ENCODE data around the gene DDX31.

The DDX31 gene

DNA sequence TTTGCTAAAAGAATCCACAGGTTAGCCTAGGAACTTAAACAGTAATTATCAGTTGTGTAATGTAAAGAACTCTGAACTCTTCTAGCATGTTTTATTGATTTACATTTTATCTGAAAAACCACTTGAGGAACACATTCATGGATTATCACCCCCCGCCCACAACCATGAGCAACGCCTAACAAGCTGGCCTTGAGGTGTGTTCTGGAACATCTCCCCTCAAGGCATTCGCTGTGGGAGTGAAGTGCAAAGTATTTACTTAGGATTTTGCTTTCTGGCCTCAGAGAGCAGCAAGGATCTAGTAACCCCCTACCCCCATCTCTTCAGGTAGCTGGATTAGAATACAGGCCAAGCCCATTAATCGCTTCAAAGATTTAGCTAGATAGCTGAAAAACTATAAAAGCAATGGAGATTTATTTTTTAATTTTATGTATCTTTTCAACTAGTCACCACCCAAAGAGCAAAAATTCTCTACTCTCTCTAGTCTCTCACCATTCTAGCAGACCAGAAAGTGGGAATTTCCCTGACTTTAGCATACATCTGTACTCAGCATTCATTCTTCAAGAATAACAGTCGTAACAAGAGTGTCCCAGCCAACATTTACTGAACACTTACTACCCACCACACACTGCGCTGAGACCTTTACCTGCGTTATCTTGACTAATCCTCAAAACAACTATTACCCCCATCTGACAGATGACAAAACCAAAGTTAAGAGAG, 37.2 kb downstream of the DDX31 start:
- DNase-seq: no peak

DNA sequence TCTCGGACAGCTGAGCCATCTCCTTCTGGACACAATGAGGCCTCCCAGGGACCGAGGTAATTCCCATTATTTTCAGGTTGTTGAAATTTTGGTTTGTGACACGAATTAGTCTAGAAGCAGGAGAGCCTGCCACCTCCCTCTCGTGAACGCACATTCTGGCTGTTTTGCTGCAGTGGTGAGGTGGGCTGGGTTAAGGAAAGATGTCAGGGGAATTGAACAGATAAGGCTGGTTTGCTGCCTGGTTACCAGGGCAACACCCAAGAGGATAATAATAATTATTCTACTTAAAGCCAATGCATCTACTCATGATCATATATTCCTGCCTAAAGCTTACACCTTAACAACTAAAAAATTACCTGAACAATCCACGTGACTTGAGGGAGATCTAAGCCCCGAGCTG, 38.1 kb downstream of the DDX31 start:
- no peak for DNase-seq

DNA sequence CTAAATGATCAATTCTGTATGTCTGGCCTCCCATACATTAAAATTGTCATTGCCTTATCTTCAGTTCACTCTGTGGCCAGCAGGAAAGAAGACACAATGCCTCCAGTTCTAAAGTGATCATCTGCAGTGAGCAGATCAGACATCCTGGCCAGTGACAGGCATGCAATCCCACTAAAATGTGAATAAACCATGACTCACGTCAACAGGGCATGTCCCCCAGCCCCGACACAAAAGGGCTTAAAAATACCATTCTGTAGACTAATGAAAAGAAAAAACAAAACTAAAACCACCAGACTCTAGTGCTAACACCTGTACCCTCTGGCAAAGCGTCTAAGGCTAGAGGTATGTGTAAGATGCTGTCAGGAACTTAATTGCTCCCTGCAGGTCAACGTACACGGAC, 38.5 kb downstream of the DDX31 start:
- no peak for DNase-seq

- no peak for DNase-seq
Measured at GRCh38 chr9:132630811-132631210, 39.0 kb downstream of the DDX31 start.

- no peak for DNase-seq
Measured at GRCh38 chr9:132630116-132630515, 39.7 kb downstream of the DDX31 start.

GRCh38 chr9:132628746-132629145, 41.0 kb downstream of the DDX31 start:
- DNase-seq: no peak

- DNase-seq: no peak
Measured at GRCh38 chr9:132627594-132627993, 42.2 kb downstream of the DDX31 start.

DNA sequence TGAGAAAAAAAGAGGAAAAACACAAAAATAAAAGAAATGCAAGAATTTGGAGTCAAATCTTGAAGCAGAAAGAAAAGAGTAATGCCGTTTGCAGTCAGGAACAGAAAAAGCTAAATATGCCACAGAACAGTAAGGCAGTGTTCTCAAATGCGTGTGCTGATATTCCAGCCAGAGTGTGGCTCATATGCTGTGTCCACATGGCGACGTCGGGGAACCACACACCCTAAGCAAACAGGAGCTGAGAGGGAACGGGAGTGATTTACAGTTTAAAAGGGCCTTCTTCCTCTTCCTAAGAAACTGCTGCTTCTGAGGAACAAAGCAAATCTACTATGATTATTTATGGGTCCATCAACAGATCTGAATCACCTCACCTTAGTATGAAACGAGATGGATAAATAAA, 42.7 kb downstream of the DDX31 start:
- no peak for DNase-seq

GRCh38 chr9:132626285-132626684, 43.5 kb downstream of the DDX31 start:
- DNase-seq: no peak

DNA sequence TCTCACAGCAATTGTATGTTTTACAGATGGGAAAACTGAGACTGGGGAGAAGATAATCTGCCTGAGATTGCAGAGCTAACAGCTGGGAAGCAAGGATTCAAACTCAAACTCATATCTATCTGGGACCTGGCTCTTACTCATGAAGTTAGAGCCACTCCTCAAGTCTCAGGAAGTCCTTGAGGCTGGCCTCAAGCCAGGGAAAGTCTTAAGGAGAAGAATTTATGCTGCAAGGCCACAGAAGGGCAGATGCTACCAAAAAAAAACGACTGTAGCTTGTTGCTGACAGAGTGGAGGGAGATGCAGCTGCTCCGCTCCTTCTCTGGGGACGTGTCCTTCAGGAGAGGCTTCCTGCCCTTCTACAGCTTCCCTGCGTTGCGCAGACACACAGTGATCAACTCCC, 47.6 kb downstream of the DDX31 start:
- DNase-seq: no peak

GRCh38 chr9:132616725-132617124, 53.1 kb downstream of the DDX31 start:
- no peak for DNase-seq

GRCh38 chr9:132615774-132616173, 54.0 kb downstream of the DDX31 start:
- DNase-seq: no peak

DNA sequence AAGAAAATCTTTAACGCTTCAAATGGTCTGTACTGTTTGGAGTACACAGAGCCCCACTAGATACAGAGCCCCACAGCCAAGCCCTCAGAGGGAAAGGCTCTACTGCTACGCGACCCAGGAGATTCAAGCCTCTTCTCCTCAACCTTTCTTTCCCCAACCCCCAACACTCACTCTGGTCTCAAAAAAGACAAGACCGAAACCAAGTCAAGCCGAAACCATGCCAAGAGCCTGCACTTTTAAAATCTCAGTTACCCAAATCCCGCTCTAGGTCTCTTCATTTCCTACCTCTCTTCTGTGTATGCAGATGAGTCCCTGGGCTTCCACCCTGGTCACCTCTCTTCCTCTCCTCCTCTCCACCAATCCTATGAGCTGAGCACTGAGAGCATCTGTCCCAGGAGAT, 55.5 kb downstream of the DDX31 start:
- no peak for DNase-seq

DNA sequence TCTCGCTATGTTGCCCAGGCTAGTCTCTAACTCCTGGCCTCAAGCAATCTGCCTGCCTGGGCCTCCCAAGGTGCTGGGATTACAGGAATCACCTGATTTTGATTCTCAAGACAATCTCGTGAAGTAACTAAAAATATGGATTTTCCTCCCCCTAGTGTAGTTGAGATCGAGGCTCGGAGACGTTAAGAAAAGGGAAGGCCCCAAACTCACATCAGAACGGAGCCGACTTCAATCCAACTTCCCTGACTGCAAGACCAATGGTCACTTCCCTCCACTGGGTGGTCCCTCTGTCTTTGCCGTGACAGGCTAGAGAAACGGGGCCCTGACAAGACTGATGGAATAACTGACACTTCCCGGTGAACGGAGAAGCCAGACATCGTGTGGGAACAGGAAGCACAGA, 59.1 kb downstream of the DDX31 start:
- no peak for DNase-seq

DNA sequence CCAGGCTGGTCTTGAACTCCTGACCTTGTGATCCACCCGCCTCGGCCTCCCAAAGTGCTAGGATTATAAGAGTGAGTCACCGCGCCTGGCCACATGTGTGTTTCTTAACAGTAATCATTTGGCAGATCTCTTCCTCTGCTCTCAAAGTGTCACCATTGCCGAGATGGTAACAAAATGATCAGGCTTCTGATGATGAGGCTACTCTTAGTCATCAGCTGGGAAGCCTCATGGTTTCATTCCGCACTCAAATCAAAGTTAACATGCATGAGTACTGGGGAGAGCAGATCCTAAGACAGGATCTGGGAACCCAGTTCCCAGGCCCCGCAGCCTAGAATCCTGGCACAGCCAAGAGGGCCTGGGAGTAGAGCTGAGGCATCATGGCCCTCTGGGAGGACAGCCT, 60.0 kb downstream of the DDX31 start:
- no peak for DNase-seq

DNA sequence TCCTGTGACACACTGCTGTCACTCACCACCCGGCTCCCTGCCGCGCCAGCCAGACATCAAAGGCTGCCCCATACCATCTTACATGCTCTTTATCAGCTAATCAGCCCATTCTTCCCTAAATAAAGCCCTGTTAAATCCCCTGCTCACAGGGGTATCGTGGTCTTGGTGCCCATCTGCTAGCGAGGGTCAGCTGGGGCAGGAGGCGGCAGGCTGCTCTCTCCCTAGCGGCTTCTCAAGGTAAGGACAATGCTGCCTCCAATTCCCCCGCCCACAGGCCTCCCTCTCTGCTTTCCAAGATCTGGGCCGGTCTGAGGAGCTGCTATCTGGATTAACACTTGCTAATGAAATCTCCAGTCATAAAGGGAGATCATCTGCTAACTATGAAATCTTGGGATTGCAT, 60.6 kb downstream of the DDX31 start:
- no peak for DNase-seq

GRCh38 chr9:132606066-132606465, 63.7 kb downstream of the DDX31 start:
- DNase-seq: no peak

GRCh38 chr9:132605387-132605786, 64.4 kb downstream of the DDX31 start:
- no peak for DNase-seq

- no peak for DNase-seq
Measured at GRCh38 chr9:132602207-132602606, 67.6 kb downstream of the DDX31 start.

DNA sequence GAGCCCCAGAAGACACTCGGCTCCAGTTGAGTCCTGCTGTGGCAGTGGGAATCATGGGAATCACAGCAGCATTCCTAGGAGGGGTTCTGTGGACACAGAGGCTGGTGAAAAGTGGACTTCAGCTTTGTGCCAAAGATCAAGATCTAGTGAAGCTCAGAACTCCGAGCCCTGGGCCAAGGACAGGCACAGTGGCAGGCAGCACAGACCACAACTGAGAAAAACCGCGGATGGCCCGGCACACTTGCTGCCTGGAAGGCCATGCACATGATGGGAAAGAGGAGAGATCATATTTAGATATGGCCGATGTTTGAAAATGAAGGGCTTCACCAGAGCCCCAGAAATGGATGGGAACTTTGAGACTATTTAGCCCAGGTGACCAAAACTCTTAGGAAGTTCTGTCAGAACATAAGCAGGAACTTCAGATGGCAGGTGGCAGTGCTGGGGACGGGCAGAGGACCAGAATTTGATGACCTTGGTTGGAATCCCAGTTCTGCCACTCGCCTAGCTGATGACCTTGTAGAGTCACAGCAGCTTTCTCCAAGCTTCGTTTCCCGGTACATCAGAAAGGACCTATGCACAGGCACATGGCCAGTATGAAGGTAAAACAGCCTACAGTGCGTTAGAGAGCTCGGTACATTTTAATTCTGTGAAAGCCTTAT, 69.3 kb downstream of the DDX31 start:
- no peak for DNase-seq

GRCh38 chr9:132597073-132597775, 72.6 kb downstream of the DDX31 start:
- no peak for DNase-seq

DNA sequence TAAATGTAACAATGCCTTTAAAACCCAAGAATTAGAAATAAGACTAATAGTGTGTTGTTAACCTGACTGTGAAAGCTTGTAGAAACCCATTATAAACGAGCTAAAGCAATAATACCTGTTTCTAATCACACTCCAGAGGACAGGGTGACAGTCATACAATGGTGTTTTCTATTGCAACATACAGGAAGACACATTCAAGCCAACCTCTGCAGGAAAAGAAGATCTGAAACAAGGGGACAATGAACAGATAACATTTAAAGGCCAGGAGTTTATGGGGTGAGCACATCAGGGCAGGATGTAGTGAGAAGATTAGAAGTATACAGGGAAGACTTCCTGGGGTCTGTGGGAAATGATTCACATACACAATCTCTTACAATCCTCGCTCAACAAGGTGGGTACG, 73.6 kb downstream of the DDX31 start:
- DNase-seq: no peak

- DNase-seq: no peak
Measured at GRCh38 chr9:132595319-132595718, 74.5 kb downstream of the DDX31 start.

GRCh38 chr9:132594412-132594811, 75.4 kb downstream of the DDX31 start:
- no peak for DNase-seq
